Activated CD8-positive, alpha-beta memory T cell treated with anti-CD3 and anti-CD28 coated beads for 24 hours (primary cell): Measurements from ENCODE around the gene MIEN1.
A peak's percentile ranks its signal among the peaks of the same experiment; 100 is the strongest.
"Not testable (repeated sequence)": the region's sequence is repeated elsewhere in the genome, so short reads cannot be mapped to it uniquely, and the experiment has no call there.

Experiments
- DNase-seq: peaks from one replicate; pipeline ENCODE4 v3.0.0-alpha.2; 2020

The MIEN1 gene

DNA sequence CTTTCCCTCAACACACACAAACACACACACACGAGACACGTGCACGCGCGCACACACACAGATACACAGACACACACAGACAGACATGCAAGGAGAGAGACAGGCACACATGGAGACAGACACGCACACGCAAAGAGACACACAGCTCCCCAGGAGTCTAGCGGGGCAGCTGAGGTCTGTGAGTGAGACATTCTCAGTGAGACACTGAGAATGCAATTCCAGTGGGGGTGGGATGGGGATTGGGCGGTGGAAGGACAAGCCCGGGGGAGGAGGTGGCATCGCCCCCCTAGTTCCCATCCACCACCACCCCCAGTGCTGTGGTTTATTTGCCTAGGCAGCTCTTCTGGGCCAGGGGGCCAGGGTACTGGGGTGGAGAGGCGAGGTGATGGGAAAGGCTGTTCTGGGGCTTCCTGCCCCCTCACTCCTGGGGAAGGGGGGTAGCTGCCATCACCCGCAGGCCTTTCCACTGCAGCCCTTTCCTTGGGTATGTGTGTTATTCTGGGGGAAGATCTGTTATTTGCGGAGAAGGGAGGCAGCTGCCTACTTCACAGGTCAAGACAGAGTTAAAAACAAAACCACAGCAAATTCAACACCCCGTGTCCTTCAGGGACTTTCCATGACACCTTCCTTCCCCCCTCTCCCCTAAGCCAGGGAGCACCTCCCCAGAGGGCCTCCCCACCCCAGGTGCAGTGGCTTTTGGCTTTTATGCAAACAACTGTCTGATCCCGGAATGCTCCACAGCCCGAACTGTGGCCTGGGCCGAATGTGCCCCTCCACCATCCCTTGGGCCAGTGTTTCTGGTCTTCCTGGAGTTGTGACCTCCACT is 25.4 kb upstream of the MIEN1 start:
- DNase-seq: peak; percentile 86

DNA sequence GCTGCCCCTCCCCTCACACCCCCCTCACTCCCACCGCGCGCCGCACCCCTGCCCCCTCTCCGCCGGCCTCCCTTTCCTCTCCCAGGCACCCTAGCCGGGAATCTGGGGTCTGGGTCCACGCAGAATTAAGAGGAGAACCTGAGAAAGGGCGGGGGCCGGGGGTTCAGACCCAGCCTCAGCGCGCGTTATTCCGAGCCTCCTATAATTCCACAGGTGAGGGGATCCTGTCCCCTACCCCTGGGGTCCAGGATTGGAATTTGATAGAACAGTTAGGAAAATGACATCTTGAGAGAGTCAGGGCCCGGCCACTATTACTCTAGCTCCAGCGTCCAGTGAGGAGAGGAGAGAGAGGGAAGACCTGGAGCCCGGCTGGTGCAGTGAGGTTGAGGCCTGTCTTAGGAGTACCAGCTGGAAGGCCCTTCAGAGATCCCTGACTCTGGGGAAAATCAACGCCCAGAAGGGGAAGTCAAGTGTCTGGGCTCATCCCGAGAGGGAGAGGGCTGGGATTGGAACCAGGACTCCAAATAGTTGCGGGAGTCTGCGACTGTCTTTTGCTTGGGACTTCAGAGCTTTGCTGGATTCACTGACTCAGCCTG is 24.7 kb upstream of the MIEN1 start:
- no peak for DNase-seq

DNA sequence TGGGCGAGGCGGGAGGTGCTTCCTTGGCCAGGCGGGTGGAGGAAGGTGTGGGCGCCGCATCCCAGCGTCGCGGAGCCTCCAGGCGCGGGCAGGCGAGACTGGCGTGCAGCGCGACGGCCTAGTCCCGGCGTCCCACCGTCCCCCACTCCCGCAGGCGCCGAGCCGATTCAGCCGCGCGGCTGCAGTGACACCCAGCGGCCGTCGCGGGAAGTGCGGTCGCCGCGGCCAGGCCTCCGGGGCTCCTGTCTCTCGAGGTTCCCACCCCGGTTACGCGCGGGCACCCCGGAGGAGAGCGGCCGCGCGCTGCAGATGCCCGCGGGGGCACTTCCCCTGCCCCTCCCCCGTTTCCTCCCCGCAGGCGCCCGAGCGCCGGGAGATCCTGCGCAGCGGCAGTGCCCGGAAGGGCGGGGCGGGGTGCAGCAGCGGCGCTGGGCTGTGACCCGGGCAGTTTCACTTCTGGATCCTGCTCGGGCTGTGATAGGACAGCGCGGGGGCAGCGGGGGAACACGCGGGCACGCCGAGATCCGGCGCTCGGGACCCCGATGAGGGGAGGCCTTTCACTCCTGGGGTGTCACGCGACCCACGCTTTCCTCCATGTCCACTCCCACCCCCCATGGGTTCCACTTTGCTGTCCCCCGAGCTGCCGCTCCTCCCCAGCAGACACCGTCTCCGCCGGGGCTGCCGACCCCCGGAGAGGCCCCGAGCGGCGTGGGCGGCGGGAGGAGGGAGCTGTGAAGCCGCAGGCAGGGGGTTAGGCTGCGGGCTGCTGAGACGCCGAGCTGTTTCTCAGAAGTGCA is 24.0 kb upstream of the MIEN1 start:
- DNase-seq: peak; percentile 98

DNA sequence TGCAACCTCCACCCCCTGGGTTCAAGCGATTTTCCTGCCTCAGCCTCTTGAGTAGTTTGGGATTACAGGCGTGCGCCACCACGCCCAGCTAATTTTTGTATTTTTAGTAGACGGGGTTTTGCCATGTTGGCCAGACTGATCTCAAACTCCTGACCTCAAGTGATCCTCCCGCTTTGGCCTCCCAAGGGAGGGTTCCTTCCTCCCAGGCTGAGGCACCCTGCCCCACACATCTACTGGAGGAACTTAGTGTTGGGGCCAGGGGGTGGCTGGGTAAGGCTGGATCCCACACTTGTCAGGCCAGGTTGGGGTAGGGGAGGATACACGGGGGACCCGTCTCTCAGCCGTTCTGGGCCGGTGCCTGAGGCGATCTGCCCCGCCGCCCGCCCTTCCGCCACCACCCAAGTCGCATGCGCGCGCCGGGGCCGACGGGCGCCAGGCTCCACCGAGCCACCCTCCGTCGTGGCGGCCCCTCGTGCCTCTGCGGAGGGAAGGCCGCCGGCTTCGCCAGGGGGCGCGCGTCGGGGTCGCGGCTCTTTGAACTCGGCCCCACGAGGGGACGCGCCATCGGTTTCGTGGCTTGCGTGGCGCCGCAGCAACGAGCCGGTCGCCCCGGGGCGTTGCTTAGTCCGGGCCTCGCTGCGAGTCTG is 23.3 kb upstream of the MIEN1 start:
- no peak for DNase-seq

DNA sequence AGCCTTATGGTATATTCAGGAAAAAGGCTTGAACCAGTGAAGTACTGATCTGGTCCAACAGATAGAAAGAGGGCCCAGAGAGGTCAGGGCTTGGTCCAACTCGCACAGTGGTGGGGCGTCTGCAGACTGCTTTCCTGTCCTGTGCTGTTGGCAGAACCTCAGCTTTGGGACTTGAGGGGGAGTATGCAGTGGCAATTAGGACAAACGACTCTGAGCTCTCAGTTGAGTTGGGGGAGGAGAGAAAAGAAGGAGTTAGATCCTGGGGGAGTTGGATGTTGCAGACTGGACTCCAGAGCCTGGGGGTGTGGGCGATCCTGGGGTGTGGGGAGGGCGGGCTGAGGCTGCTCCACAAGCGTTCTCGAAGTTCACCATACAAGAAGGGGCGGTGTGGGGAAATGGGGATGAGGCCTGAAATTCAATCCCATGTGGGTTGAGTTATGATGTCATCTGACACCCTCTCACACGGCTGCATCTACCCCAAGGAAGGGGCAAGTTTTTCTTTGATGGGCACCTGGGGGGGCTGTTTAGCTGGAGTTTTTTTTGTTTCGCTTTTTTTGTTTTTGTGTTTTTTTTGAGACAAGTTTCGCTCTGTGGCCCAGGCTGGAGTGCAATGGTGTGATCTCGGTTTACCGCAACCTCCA is 22.0 kb upstream of the MIEN1 start:
- DNase-seq: no peak

DNA sequence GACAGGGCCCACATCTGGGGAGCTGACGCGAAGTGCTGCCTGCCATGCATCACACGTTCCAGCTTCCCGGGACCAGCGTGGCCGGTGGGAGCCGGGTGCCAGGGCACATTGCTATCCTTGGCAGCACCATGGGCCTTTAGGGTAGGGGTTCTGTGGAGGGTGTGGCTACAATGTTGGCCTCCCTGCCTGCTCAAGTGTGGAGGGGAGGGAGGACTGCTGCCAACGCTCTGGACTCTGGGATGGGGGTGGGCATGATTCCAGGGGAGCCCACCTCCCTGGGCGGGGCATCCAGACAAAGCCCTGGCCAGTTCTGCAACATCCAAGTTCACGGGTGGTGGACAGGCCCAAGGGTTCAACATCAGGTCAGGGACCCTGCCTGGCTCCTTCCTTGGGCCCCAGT is 21.3 kb upstream of the MIEN1 start:
- DNase-seq: no peak

DNA sequence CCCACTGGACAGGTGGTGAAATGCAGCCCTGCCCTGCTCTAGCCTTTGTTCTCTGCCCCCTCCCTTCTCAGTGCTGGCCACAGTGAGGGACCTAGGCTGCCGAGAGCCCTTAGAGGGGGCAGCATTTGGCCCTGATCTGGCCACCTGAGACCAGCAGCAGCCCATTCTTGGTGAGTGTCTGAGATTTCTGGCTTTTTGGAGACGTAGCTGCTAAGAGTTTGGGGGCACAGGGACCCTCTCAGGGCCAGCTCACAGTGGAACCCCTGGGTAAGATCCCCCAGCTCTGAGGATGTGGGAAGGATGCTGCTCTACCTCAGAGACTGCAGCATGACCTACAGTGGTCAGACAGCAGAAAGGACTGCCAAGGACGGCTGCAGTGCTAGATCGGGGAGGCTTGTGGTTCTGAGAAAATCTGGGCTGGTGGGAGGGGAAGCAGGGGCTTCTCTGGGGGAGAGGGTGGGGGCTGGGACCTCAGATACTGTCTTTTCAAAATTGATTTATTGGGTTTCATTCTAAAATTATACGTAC is 20.7 kb upstream of the MIEN1 start:
- no peak for DNase-seq

DNA sequence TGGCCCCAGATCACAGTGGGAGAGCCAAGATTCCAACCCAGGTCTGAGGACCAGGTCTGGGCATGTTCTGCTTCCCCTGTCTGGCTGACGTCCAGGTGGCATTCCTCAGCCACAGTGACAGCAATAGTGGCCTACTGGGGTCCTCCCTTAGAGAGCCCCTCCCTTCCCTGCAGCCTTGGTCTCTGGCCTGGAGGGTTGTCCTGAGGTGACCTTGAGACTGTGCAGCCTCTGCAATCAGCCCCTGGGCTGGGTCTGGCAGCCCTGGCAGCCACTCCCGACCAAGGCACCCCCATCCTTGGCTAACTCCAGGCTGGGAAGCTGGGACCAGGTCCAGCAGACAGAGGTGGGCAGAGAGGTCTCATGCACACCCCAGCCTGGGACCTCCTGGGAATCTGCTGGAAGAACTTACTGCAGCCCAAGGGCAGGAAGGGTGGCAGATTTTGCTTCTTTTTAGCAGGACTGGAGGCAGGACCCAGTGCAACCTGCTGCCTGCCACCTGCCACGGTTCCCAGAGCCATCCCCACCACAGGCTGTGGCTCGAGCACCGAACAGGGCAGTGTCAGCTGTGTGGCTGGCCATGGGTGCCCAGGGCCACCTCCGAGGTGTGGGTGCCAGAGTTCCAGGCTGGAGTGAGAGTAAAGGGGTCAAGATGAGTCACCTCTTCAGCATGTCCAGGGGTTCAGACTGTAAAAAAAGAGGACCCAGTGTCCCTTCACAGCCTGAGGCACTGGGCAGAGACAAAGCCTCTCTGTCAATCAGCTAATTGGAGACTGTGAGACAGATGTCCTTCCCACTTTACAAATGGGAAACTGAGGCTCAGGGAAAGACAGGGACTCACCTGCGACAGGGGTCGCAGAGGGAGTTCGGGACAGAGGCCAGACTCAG is 20.0 kb upstream of the MIEN1 start:
- DNase-seq: no peak

DNA sequence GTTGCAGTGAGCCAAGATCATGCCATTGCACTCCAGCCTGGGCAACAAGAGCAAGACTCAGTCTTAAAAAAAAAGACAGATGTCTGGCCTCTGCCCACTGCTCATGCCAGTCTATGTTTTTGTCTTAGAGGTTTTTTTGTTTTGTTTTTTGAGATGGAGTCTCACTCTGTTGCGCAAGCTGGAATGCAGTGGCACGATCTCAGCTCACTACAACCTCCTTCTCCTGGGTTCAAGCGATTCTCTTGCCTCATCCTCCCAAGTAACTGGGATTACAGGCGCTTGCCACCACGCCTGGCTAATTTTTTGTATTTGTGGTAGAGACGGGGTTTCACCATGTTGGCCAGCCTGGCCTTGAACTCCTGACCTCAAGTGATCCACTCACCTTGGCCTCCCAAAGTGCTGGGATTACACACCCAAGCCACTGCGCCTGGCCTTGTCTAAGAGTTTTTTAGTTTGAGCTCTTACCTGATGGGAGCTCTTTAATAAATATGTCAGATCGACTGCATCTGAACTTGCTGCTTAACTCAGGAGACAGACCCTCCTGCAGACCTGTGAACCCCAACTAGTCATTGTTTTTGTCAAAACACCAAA is 18.2 kb upstream of the MIEN1 start:
- DNase-seq: not testable (repeated sequence)

DNA sequence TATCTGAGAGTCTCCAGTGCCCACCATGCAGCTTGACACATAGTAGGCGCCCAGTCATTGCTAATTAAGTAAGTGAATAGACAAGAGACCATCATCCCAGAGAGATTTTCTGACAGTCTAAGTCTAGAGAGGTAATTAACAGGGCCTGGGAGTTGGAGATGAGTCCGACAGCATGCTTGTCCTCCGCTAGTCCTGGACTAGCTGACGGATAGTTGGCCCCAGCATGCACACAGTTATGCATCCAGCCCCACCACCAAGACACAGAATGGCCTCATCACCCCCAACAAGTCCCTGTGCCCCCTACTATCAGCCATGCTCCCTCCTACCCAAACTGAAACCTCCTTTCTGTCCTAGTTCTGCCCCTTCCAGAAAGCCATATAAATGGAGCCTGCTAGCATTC is 17.4 kb upstream of the MIEN1 start:
- DNase-seq: no peak

DNA sequence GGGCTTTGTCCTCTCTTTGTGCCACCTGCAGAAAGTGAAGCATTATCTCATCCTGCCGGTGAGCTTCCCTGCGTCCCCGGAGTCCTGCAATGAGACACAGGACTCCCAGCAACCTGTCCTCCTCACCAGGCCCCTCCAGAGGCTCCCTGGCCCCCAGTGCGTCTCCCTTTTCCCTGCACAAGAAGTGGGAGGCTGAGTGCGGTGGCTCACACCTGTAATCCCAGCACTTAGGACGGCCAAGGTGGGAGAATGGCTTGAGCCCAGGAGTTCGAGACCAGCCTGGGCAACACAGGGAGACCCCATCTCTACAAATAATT is 15.8 kb upstream of the MIEN1 start:
- DNase-seq: no peak

DNA sequence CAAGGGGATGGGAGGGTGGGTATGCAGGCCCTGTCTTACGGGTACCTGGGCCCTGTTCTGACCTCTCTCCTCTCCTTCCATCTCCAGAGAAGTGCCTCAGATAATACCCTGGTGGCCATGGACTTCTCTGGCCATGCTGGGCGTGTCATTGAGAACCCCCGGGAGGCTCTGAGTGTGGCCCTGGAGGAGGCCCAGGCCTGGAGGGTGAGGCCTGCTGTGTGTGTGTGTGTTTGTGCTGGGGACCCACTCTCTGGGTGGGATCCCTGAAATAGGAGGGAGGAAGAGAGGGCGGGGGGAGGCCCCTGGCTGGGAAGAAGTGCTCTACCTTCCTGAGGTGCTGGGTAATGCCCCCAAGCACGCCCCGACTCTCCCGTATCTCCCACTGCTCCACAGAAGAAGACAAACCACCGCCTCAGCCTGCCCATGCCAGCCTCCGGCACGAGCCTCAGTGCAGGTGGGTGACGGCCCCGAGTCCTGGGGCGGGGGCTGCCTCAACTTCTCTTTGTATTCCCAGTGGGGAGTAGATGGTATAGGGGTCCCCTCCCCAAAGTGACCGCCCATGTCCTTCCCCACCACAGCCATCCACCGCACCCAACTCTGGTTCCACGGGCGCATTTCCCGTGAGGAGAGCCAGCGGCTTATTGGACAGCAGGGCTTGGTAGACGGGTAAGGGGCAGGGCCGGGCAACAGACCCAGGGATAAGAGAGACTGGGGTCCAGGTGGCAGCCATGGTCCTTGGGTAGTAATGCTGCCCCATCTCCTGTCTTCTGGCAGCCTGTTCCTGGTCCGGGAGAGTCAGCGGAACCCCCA is 15.2 kb upstream of the MIEN1 start:
- DNase-seq: no peak

DNA sequence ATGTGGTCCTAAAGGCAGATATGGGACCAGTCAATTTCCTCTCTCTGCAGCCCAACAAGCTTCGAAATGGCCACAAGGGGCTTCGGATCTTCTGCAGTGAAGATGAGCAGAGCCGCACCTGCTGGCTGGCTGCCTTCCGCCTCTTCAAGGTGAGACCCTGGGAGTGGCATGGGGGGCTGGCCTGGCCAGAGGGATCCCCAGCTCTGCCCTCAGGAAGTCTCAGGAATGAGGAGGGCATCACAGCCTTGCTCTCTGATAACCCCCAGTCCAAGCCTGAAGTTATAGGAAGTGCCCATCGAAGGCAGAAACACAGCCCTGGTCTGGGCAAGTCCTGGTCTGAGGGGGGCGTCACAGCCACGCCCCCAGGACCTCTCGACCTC is 14.5 kb upstream of the MIEN1 start:
- DNase-seq: no peak

DNA sequence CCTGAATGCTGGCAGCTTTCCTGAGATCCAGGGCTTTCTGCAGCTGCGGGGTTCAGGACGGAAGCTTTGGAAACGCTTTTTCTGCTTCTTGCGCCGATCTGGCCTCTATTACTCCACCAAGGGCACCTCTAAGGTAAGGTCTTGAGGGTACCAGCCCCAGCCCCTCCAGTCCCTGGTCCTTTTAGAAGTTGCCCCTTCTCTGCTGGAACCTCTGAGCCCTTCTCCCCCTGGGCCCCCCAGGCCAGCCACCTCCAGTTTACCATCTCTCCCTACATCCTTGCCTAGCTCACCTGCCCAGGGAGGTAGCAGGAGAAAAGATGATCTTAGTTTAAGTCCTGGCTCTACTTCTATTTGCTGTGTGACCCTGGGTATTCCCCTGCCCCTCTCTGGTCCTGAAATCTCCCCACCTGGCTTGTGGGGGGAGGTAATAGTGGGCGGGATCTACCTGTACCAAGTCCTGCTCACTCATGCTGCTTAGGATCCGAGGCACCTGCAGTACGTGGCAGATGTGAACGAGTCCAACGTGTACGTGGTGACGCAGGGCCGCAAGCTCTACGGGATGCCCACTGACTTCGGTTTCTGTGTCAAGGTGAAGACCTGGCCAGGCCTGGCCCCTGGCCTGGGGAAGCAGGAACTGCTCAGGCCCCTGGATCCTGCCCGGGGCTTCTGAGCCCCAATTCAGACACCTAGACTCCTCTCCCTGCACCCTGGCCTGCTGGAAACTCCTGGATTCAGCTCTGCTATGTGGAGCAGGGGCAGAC is 13.9 kb upstream of the MIEN1 start:
- DNase-seq: no peak

DNA sequence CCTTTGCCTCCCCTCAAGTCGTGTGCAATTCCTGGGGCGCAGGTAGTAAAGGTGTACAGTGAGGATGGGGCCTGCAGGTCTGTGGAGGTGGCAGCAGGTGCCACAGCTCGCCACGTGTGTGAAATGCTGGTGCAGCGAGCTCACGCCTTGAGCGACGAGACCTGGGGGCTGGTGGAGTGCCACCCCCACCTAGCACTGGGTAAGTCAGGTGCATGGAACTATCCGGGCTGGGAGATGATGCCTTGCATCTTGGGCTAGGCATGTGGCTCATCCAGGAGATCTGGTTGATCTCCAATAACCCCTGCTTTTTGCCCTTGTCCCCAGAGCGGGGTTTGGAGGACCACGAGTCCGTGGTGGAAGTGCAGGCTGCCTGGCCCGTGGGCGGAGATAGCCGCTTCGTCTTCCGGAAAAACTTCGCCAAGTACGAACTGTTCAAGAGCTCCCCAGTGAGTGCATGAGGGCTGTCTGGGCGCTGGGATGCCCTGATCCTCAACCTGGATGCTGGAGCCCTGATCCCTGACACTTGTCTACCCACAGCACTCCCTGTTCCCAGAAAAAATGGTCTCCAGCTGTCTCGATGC is 12.6 kb upstream of the MIEN1 start:
- DNase-seq: no peak

DNA sequence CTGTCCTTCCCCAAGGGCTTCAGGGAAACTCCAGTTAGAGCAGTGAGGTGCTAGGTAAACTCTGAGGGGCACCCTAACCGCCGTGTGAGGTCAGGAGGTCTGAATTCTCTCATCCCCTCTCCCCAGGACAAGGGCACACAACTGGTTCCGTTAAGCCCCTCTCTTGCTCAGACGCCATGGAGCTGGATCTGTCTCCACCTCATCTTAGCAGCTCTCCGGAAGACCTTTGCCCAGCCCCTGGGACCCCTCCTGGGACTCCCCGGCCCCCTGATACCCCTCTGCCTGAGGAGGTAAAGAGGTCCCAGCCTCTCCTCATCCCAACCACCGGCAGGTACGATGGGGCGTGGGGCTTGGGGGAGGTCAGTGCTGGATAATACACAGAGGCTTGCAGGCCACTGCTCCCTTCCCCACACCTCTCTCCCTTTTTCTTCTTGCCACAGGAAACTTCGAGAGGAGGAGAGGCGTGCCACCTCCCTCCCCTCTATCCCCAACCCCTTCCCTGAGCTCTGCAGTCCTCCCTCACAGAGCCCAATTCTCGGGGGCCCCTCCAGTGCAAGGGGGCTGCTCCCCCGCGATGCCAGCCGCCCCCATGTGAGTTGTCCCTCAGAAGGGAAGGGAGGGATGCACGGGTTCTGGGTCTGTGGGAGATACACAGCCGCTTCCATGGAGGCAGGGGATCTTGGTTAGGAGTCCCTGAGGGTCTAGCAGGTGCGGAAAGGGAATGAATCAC is 12.0 kb upstream of the MIEN1 start:
- no peak for DNase-seq

DNA sequence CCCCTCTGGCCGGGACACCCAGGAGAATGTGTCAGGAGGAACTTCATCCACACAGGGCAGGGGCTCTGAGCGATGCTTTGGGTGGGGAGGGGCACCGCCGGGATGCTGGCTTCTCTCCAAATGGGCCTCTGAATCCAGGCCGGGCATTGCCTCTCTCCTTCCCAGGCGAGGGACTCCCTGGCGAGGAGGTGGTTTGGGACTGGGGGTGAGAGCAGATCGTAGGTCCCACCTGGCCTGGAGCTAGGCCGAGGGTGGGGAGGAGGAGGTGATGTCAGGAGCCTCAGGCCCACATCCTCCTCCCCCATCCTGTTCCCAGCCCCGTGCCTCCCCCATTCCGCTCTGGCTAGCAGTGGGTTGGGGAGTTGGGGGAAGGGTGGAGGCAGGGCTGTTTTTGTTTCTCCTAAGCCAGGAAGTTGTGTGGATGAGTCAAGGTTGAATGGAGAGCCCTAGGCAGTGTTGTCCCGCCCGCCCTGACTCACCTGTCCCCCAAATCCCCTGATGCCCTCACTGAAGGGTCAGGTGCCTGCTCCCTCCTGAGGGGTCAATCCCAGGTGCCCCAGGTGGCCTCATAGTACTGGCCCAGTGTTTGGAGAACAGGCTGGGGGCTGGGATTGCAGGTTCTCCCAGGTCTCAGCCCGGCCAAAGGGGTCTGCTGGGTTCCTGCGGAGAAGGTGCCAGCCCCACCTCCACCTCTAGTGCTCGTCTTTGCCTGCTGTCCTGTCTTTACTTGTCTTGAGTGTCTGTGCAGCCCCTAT is 10.2 kb upstream of the MIEN1 start:
- no peak for DNase-seq

DNA sequence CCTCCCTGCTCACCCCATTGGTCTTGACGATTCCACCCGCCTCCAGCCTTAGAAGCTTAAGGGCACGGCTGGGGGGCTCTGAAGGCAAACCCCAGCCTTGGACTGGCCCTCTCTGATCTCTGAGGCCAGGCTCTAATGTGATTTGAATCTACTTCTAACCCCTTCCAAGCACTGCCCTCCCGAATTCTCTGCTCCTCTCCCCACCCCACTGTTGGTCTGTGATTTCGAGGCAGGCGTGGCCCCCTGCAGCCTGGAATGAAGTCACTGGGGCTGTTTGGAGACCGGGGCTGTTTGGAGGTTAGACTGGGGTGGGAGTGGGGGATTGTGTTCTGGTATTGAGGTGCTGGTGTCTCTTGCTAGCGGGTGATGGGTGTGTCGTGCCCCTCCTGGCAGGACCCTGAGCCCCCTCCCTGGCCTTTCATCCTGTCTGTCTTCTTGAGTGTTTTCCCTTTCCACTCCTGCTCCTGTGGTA is 9.6 kb upstream of the MIEN1 start:
- no peak for DNase-seq
